PC-9 (cell line): Measurements from ENCODE around the gene RNU2-1.

Source experiments
- EZH2 ChIP-seq: fragments of 200-600 bp; sonication (generic); IDR thresholded peaks from 2 replicates; pipeline ENCODE4 v1.8.0; 2017; ENCODE audit warnings: antibody characterized with exemption, low read depth
- TF ChIP-seq, protein P1 (sequence below): fragments of 200-600 bp; sonication (generic); conservative IDR thresholded peaks from 2 replicates; pipeline ENCODE4 v1.6.1; 2017; ENCODE audit warnings: mixed run types, antibody characterized with exemption, mild to moderate bottlenecking, moderate library complexity

- TF ChIP-seq, protein P1, sequence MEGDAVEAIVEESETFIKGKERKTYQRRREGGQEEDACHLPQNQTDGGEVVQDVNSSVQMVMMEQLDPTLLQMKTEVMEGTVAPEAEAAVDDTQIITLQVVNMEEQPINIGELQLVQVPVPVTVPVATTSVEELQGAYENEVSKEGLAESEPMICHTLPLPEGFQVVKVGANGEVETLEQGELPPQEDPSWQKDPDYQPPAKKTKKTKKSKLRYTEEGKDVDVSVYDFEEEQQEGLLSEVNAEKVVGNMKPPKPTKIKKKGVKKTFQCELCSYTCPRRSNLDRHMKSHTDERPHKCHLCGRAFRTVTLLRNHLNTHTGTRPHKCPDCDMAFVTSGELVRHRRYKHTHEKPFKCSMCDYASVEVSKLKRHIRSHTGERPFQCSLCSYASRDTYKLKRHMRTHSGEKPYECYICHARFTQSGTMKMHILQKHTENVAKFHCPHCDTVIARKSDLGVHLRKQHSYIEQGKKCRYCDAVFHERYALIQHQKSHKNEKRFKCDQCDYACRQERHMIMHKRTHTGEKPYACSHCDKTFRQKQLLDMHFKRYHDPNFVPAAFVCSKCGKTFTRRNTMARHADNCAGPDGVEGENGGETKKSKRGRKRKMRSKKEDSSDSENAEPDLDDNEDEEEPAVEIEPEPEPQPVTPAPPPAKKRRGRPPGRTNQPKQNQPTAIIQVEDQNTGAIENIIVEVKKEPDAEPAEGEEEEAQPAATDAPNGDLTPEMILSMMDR = no peak
- no peak for TF ChIP-seq EZH2
These were observed 40.5 kb downstream of the RNU2-1 start for GRCh38 chr17:43193251-43193650.
